GM12875 (cell line): ENCODE data around the gene OXSM.

ENCODE experiments used
- H3K4me3 ChIP-seq: one replicate; pipeline ENCODE4 v1.5.1; 2011; ENCODE audit warnings: low read depth, low read length, control low read depth
- CTCF ChIP-seq: IDR thresholded peaks from 2 replicates; pipeline ENCODE4 v1.5.1; 2011; ENCODE audit warnings: low read depth, mild to moderate bottlenecking, control low read depth, inconsistent platforms, low read length, moderate library complexity, borderline replicate concordance; ENCODE audit not compliant: insufficient read depth

OXSM gene

GRCh38 chr3:25801786-25802185 is 11.9 kb downstream of the OXSM start:
- no peak for TF ChIP-seq CTCF

GRCh38 chr3:25803833-25804232 is 13.9 kb downstream of the OXSM start:
- TF ChIP-seq CTCF: no peak
- no peak overlapping the region for H3K4me3 ChIP-seq

More at GRCh38 chr3:25801786-25802185, 11.9 kb downstream of the OXSM start:
- H3K4me3 ChIP-seq: no peak overlapping the region

- H3K4me3 ChIP-seq: no peak overlapping the region
- TF ChIP-seq CTCF: no peak
These were observed 14.8 kb downstream of the OXSM start for GRCh38 chr3:25804676-25805075.

GRCh38 chr3:25812644-25813043 is 22.8 kb downstream of the OXSM start:
- H3K4me3 ChIP-seq: no peak overlapping the region
- no peak for TF ChIP-seq CTCF

GRCh38 chr3:25817107-25817506 is 27.2 kb downstream of the OXSM start:
- no peak for TF ChIP-seq CTCF
- no peak overlapping the region for H3K4me3 ChIP-seq

GRCh38 chr3:25817638-25818037 is 27.7 kb downstream of the OXSM start:
- no peak overlapping the region for H3K4me3 ChIP-seq
- no peak for TF ChIP-seq CTCF

GRCh38 chr3:25818335-25818734 is 28.4 kb downstream of the OXSM start:
- no peak for TF ChIP-seq CTCF
- H3K4me3 ChIP-seq: no peak overlapping the region
